Ishikawa (cell line): ENCODE results near the gene ATP5PB.

Experiments
- CEBPB ChIP-seq: IDR thresholded peaks from 2 replicates; pipeline ENCODE4 v1.6.1; 2012
- EP300 ChIP-seq: IDR thresholded peaks from 2 replicates; pipeline ENCODE4 v1.6.1; 2012; ENCODE audit warnings: borderline replicate concordance
- FOXM1 ChIP-seq: IDR thresholded peaks from 2 replicates; pipeline ENCODE4 v1.6.1; 2012; ENCODE audit warnings: low read depth, borderline replicate concordance
- MAX ChIP-seq: IDR thresholded peaks from 2 replicates; pipeline ENCODE4 v1.6.1; 2012
- RAD21 ChIP-seq: IDR thresholded peaks from 2 replicates; pipeline ENCODE4 v1.6.1; 2012; ENCODE audit warnings: low read depth
- REST ChIP-seq: IDR thresholded peaks from 2 replicates; pipeline ENCODE4 v1.6.1; 2012; ENCODE audit warnings: low read depth, mild to moderate bottlenecking
- TAF1 ChIP-seq: IDR thresholded peaks from 2 replicates; pipeline ENCODE4 v1.6.1; 2012; ENCODE audit warnings: low read depth, mild to moderate bottlenecking
- TCF12 ChIP-seq: IDR thresholded peaks from 2 replicates; pipeline ENCODE4 v1.6.1; 2012; ENCODE audit warnings: low read depth

GRCh38 chr1:111446967-111447892 is 2.0 kb upstream of the ATP5PB start:
- TF ChIP-seq TAF1: no peak
- TF ChIP-seq TCF12: no peak
- TF ChIP-seq CEBPB: no peak
- TF ChIP-seq RAD21: no peak
- TF ChIP-seq REST: no peak
- no peak for TF ChIP-seq MAX
- TF ChIP-seq EP300: no peak
- no peak for TF ChIP-seq FOXM1
